GM18907 (cell line): Measurements from ENCODE around the gene TCEA3.

Experiments used
- ATAC-seq: cut with Tn5 transposase; IDR thresholded peaks from one replicate; pipeline ENCODE4 v1.9.1; 2021; ENCODE audit warnings: mild to moderate bottlenecking, moderate library complexity; ENCODE audit not compliant: unreplicated experiment

TCEA3 gene

DNA sequence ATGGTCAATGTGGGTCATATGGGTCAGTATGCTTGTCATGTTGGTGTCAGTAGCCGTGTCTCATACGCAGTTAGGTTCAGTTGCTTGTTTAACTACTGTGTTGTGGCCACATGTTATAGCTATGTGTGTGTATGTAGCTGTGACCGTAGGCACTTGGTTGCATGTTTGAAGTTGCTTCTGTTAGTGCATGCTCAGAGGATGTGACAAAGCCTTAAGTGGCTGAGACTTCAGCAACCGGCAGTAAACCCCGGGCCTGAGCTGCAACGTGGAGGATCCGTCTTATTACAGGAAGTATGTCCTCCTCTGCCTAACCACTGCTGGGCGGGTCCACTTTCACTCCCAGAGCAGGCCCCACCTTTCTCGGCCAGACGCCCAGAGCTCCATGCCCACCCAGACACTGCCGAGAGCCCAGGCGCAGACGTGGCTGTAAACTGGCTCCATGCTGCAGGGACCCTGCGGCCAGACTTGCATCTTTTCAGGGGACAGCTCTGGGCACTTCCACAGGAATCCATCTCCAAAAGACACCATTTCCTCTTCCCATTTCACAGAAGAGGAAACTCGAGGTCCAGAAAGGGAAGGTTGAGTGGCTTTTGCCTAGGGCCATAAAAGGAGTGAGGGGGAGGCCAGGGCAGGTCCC lies 2.2 kb downstream of the TCEA3 start:
- ATAC-seq = no peak

DNA sequence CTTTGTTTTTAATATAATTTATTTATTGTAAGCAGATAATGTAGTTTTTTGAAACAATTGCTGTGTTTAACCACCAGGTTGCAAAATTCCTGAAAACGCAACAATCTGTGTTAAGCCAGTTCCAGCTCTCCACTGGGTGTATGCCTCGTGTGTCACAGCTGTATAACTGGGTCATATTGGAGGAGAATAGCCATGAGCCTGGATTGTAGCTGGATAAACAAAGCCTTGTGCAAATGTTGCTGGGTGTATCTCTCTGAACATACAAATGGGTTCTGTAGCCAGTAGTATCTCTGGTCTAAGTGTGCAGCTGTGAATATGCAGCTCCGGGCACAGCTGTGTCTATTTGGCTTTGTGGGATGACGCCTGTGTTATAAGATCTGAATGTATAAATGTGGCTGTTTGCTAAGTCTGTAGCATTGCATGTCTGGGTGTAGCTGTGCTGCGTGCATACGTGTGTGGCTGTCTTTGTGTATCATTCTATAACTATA lies 2.8 kb downstream of the TCEA3 start:
- ATAC-seq = no peak

DNA sequence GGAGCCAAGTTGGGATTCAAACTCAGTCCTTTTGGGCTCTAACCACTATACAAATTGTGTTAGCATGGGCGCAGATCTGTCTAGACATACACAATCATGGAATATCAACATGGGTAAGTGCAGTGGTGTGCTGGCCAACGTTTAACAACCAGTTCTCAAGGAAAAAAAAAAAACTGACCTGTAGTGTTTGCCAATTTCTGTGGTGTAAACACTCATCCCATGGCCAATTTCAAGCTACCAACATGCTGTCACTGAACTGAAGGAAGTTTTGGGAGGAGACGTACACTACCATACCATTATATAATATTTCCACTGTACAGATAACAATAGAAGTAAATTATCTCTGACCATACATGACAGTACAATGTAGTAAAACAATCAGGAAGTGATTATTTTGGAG lies 3.2 kb downstream of the TCEA3 start:
- no peak for ATAC-seq

DNA sequence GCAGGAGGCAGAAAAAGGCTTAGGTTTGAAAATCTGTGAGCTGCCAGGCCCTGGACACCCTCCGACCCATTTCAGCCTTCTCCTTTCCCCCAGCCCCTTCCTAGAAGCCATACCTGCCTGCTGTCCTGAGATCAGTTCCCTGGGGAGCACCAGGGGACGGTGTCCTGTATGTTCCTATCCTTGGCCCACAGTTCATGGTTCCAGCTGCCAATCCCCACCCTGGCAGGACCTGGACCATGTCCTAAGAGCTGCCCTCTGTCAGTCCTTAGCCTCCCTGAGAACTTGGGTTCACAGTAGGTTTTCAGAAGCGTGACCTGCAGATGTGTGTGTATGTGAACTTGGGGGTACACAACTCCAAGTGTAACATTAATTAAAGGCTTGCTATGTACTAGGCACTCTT lies 3.8 kb downstream of the TCEA3 start:
- no peak for ATAC-seq

DNA sequence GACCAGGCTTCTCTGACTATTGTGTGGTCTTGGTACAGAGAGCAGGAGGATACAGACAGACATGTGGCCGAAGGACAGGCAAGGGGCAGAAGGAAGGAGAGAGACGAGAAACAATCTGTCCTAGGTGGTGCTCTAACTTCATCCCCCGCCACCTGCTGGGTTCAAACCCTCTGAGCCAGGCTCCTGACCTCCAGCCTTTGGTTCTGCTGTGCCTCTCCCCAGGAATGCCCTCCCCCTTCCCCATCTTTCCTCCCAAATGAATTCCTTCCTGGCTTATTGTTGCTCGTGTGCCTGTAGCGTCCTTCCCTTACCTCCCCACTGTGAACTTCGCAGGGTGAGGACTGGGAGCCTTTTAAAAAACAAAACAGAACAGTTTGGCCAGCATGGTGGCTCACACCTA lies 5.4 kb downstream of the TCEA3 start:
- no peak for ATAC-seq

DNA sequence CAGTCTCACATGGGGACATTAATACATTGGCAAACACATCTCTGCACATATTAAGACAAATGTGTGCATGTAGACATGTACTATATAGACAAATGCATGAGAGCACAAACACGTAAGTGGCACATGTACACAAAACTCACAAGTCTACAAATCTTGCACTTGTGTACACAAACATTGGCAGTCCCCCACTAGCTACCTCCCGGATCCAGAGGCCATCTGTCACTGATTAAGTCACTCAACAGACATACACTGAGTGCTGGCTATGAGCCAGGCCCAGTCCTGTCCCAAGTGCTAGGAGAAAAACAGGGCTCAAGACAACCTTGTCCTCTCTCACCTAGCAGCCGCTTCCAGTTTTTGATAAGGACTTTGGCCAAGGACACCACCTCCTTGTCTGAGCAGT lies 7.0 kb downstream of the TCEA3 start:
- no peak for ATAC-seq

DNA sequence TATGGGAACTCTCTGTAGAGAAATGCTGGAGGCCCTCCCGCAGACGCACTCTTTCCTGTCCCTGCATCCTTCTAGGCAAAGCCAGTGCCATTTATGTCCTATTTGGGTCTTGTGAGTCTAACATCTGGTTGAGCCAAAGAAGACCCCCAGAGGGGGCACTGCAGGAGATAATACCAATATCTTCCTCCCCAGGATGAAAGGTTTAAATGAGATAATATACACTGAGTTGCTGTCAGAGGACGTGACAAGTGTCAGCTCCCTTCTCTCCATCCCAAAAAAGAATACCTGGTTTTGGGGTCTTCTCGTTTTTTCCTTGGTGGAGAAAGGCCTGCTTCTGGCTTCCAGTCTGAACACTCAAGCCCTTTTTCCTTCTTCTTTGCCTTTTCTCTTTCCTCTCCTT lies 7.6 kb downstream of the TCEA3 start:
- no peak for ATAC-seq

DNA sequence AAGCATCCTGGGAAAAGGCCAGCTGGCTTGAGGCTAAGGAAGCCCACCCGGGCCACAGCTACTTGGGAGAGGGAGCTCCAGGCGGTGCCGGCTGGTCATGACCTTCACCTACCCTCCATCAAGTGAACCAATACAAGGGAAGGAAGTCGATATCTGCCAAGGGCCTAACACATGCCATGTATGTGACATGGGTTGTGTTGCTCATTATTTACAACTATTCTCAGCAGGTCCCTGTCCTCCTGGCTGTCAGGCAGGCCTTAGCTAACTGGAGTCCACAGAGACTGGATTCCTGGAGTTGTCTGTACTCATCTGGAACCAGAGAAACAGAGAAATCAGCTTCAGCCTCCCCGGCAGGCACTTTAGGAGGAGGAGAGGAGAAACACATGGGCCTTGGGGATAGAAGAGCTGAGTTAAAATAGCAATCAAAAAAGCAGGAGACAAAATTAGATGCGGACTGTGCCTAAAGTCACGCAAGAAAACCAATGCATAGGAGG lies 15.7 kb downstream of the TCEA3 start:
- ATAC-seq = no peak

DNA sequence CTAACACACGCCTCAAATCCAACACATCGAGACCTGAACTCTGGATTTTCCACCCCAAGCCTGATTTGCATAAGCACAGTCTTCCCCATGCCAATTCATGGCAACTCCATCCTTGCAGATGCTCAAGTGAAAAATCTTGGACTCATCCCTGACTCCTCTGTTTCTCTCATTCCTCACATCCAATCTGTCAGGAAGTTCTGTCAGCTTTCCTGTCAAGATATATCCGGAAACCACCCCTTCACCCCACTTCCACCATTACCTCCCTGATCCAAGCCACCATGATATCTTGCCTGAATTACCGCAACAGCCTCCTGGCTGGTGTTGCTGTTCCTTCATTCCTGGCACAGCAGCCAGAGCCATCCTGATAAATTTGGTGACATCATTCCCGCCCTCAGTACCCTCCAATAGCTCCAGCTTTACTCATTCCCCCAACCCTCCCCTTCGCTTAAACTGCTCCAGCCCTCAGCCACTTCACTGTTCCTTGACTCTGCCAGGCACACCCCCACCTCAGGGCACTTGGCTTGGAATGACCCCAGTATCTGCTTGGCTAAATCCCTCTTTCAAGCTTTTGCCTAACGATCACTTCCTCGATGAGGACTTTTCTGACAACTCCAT lies 17.4 kb downstream of the TCEA3 start:
- ATAC-seq = no peak

DNA sequence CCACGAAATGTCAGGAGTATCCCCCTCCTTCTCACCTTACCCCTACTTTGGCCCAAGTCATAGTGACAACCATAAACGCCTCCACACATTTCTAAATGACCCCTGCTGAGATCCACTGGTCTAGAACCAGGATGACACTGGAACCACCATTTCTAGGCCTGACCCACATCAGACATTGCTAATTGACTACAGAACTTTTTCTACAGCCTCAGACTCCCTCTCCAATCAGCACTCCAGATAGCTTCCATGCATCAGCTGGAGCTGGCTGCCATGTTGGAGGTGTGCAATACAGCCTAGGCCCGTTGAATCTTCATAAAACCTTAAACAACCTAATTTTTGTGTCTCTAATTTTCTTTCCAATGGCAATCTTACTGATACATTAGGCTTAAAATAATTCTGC lies 18.6 kb downstream of the TCEA3 start:
- ATAC-seq = no peak

DNA sequence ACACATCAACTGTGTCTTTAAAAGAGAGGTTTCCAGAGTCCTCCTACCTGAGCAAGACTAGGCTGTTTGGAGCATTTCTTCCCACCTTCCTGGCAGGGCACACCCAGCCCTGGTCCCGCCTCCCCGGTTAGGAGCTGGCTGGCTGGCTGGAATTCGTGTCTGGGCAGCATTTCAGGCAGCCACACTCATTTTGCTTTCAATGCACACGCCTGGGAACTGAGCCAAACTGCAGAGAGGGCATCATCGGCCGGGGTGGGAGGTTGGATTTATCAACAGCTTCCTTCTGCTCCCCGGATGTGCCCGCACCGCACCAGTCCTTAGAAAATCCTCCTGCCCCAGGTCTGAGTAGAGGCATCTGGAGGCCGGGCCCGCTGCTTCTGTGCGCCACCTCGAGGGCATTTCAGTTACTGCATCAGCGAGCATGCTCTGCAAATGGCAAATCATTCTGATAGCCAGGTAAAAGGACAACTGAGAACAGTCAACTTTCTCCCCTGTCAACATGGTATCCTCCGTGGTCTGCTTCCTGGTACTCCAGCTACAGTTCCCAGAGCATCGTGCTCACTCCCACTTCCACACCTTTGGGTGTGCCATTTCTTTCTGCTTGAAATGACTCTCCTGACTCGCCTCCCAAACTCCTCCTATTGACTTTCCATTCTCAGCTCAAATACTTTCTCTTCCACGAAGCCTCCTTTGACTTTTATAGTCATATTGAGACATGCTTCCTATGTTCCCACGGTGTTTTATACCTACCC lies 20.6 kb downstream of the TCEA3 start:
- no peak for ATAC-seq

DNA sequence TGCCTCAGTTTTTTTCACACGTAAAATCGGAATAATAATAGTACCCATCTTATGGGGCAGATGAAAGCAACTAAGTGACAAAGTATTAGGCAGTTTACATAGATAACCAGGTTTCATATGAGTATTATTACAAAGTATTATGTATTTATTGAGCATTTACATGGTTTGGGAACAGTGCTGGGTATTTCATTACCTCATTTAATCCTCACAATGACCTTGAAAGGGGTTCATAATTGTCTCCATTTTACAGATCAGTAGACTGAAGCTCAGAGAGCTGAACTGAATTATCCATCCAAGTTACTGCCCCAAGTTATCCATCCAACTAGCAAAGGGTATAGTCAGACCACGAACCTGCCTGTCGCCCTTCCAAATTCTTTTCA lies 21.2 kb downstream of the TCEA3 start:
- ATAC-seq = no peak

DNA sequence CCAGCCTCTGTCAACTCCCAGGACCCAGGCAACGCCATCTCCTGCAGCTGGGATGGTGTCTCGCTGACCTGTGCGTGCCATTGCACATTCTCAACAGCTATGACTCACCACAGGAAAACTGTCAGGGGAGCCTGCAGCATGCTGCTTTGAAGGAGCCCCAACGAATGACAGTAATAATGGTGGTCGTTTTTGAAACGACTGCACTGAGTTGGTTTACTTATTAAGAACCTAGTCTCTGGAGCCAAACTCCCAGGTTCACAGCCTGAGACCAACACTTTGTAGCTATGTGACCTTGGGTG lies 21.6 kb downstream of the TCEA3 start:
- no peak for ATAC-seq

DNA sequence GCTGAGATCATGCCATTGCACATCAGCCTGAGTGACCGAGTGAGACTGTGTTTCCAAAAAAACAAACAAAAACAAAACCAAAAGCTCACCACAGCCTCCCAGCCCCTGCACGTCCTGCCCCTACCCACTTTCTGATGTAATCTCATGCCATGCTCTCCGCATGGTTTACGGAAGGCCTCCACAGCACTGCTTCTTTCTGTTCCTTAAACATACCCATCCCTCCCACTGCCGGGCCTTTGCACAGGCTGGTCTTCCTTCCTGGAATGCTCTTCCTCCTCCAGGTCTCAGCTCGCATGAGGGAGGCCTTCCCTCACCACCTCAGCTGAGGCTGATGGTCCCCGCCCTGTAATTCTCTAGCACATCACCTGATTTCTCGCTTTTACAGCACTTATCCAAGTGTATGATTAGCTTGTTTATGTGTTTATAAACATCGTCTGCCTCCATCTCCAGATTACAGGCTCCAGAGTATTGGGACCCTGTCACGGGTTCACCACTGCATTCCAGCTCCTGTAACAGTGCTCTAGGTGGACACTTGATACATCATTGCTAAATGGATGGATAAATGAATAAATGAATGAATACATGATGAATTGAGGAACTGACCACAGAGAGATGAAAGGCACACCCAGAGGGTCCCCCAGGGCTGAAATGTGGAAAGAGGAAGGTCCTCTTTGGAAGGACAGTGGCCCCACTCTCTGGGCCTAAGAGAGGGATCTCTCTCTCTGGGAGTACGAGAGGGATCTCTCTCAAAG lies 22.1 kb downstream of the TCEA3 start:
- ATAC-seq = no peak

DNA sequence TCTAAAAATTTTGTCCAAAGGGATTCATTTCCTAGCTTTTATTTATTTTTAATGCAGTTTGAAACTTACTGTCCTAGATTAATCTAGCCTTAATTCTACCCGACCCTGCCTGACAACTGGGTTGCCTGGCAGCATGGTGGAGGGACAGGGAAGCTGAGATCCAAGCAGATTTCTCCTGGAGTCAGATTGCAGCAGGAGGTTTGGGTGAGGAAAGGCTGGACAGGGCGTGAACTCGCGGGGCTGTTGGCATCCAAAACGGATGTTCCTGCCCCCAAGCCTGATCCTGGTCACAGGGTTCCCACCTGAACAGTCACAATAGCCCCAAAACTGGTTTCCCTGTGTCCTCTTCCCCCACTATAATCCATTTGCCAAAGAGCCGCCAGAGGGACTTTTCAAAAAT lies 23.2 kb downstream of the TCEA3 start:
- ATAC-seq = no peak

DNA sequence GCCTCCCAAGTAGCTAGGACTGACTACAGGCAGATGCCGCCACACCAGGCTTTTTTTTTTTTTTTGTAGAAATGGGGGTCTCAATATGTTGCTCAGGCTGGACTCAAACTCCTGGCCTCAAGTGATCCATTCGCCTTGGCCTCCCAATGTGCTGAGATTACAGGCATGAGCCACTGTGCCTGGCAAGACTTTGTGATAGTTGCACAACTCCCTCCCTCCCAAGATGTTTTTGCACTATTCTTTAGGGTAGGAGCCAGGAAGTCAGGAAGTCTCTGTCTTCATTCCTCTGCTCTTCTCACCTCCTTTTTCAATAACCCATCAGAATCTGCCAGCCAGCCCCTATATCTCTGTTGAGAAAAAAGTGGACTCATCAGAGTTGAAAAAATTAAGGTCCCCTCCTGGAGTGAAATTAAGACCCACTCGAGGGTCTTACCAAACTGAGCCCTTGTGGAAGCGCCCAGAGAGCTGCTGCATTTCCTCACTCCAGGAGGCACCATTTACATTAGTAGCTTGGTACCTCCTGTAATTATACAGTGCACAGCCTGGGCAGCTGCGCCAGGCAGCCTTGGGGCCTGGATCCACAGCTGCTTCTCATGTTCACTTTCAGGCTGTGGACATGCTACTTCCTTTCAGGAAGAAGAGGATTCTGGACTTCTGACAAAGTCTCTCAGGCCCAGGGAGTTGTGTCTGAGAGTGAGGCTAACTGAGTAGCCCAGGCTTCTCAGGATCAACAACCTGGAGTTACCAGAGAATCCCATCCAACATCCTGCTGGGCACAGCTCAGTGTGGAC lies 24.0 kb downstream of the TCEA3 start:
- ATAC-seq = no peak

DNA sequence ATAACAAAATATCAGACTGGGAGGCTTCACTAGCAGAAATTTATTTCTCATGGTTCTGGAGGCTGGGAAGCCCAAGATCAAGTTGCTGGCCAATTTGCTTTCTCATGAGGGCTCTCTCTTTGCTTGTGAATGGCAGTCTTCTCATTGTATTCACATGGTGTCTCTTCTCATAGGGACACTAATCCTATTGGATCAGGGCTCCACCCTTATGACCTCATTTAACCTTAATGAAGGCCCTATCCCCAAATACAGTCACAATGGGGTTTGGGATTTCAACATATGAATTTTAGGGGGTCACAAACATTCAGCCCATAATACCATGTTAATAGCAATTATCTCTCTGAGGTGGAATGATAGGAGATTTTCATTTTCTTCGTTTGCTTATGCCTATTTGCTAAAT lies 25.3 kb downstream of the TCEA3 start:
- ATAC-seq = no peak

DNA sequence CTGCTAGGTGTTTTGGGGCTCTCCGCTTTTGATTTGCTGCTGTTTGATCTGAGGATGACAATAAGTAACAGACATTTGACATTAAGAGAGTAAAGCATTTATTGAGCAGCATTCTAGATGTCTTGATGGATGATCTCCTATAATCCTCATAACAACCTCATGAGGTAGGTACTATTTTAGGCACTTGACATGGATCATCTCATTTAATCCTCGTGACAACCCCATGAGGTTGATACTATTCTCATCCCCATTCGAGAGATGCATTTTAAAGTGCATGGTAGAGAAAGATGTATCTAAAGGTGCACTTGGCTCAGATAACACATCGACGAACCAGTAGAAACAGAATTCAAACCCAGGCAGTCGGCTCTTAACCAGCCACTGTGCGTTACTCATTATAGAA lies 26.6 kb downstream of the TCEA3 start:
- ATAC-seq = no peak

DNA sequence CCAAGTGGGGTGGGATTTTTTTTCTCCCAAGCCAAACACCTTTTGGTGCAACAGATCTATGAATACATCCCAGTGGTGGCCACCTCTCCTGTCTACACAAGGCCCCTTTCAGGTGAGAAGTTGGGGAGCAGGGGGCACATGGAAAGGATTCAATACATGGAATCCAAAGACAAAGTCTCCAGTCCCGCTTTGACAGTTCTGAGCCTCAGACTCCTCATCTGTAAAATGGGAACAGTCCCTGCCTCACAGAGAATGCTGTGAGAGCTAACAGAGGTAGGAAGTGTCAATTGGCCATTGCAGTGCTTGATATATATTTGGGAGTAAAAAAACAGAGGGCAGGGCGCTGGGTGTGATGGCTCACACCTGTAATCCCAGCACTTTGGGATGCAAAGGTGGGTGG lies 28.2 kb downstream of the TCEA3 start:
- no peak for ATAC-seq

DNA sequence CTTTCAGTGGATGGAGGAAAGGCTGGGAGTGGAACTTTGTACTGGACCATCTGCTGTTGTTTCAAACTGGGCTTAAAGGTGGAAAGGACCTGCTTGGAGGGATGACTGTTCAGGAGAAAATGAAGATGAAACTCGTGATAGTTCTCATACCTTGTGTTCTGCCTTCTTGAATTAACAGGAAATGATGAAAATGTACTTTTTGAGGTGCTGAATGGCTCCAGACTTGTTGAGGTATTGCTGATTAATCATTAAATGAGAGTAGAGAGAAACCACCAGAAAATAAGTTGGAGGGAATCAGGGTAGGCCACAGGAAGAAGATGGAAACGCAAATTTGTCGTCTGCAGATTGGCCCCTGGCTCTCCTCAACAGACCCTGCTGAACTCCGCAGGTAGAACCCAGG lies 28.7 kb downstream of the TCEA3 start:
- ATAC-seq = no peak

DNA sequence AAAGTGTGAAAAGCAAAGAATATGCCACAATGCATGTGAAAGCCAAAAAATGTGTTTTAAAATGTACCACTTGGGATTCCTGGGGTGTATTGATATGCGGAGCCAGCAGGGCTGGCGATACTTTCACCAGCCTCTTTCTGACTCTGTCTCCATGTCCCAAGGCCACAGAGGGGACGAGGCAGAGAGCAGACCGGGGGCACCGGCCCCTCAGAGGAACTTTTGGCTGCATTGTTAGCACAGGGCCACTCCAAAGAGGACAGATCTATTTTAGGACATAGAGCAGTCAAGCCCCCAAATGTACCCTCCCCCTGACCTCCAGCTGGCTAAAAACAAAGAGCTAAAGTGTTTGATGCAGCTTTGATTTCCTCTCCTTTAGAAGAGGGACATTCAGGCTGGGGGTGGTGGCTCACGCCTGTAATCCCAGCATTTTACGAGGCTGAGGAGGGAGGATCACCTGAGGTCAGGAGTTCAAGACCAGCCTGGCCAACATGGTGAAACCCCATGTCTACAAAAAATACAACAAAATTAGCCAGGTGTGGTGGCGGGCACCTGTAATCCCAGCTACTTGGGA lies 29.3 kb downstream of the TCEA3 start:
- ATAC-seq = no peak
